HG02678 (cell line): ENCODE data around the gene ACTG1.
"Not testable (repeated sequence)": the region's sequence is repeated elsewhere in the genome, so short reads cannot be mapped to it uniquely, and the experiment has no call there.

ENCODE experiments used
- ATAC-seq: cut with Tn5 transposase; IDR thresholded peaks from one replicate; pipeline ENCODE4 v1.9.1; 2021; ENCODE audit warnings: mild to moderate bottlenecking, moderate library complexity; ENCODE audit not compliant: unreplicated experiment

ACTG1 gene

GRCh38 chr17:81533339-81534141 is 20.9 kb upstream of the ACTG1 start:
- ATAC-seq, result no peak

DNA sequence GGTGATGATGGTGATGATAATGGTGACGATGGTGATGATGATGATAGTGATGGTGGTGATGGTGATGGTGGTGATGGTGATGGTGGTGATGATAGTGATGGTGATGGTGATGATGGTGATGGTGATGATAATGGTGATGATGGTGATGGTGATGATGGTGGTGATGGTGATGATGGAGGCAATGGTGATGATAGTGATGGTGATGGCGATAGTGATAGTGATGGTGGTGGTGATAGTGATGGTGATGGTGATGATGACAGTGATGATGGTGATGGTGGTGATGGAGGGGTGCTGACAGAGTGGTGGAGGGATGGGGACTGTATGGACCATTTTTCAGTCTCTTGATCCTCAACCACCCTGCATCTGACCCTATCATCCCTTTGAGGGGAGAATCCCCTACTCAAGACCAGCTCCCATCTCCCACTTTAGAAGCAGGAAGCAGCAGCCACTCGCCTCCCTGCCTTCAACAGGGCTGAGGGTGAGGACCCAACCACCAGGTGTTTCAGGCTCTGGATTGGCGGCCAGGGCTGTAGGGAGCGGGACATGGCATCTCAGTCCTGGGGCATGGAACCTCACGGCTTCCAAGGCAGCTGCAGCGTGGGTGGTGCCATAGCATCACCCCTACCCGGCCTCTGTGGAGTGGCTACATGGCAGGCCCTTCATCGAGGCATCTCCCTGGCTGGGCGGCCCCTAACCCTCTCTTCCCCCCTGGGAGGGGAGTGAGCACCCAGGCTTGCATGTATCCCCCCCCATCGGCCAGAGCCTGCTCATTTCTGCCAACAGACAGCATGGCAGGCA is 20.1 kb upstream of the ACTG1 start:
- ATAC-seq, result no peak

- ATAC-seq, result not testable (repeated sequence)
Measured at GRCh38 chr17:81531998-81532404, 19.4 kb upstream of the ACTG1 start.

DNA sequence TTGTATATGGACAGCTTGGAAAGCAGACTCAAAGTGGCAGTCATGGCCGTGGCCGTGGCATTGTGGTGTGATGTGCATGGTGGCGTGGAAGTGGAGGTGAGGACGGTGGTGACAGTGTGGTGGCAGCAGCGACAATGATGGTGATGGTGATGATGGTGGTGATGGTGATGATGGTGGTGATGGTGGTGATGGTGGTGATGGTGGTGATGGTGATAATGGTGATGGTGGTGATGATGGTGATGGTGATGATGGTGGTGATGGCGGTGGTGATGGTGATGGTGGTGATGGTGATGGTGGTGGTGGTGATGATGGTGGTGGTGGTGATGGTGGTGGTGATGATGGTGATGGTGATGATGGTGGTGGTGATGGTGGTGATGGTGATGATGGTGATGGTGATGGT is 18.4 kb upstream of the ACTG1 start:
- ATAC-seq, result not testable (repeated sequence)

GRCh38 chr17:81529437-81529803 is 16.8 kb upstream of the ACTG1 start:
- no peak for ATAC-seq

GRCh38 chr17:81528651-81529436 is 16.2 kb upstream of the ACTG1 start:
- ATAC-seq, result no peak

- no peak for ATAC-seq
Measured at GRCh38 chr17:81528384-81528650, 15.7 kb upstream of the ACTG1 start.

- ATAC-seq, result no peak
Measured at GRCh38 chr17:81527591-81528383, 15.2 kb upstream of the ACTG1 start, which contains the start of gene FSCN2. Gene FSCN2, plus strand, starts transcription at chr17:81528377. Its CDS starts 155 bp downstream, at chr17:81528532.

GRCh38 chr17:81526662-81527571 is 14.3 kb upstream of the ACTG1 start:
- no peak for ATAC-seq

DNA sequence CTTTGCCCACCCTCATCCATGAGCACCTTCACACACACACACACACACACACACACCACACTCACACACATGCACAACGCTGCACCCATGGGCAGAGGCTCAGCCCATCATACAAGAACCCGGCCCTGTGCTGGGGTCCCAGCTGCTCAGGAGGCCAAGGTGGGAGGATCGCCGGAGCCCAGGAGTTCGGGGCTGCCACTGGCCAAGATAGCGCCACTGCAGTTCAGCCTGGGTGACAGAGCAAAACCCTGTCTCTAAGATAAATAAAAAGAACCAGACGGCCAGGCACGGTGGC is 12.2 kb upstream of the ACTG1 start:
- ATAC-seq, result no peak

DNA sequence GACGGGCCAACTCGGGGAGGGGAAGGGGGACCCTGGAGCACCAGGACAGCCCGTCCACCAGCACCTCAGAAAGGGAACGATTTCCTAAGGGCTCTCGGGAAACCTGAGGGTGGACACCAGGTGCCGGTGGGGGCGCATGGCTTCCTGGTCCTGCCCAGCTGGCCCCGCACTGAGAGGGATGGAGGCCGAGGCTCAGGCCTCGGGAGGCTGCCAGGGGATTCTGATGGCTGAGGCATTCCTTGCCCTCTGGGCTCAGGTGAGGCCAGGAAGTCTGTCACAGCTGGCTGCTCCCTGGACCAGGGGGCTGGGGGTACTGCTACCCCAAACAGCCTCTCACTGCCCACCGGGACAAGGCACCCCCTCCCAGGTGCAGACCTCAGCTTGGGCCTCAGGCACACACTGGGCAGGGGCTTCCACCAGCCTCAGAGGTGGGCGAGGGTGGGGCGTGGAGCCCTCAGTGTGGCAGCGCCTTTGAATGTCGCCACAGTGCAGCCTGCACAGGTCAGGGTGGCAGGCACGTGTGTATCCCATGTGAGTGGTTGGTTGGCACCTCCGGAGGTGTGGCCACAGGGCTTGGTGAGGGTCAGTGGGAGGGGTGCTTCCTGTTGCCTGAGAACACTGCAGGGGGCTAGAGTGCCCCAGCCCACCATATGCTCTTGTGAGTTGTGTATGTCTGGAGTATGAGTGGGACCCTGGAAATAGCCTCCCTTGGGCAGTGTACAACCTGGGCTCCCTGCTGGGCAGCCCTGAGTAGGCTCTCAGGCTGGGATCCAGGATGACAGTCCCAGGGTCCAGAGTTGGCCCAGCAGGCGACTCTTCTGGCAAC is 11.7 kb upstream of the ACTG1 start:
- no peak for ATAC-seq

GRCh38 chr17:81523402-81524038 is 10.9 kb upstream of the ACTG1 start:
- ATAC-seq, result no peak

DNA sequence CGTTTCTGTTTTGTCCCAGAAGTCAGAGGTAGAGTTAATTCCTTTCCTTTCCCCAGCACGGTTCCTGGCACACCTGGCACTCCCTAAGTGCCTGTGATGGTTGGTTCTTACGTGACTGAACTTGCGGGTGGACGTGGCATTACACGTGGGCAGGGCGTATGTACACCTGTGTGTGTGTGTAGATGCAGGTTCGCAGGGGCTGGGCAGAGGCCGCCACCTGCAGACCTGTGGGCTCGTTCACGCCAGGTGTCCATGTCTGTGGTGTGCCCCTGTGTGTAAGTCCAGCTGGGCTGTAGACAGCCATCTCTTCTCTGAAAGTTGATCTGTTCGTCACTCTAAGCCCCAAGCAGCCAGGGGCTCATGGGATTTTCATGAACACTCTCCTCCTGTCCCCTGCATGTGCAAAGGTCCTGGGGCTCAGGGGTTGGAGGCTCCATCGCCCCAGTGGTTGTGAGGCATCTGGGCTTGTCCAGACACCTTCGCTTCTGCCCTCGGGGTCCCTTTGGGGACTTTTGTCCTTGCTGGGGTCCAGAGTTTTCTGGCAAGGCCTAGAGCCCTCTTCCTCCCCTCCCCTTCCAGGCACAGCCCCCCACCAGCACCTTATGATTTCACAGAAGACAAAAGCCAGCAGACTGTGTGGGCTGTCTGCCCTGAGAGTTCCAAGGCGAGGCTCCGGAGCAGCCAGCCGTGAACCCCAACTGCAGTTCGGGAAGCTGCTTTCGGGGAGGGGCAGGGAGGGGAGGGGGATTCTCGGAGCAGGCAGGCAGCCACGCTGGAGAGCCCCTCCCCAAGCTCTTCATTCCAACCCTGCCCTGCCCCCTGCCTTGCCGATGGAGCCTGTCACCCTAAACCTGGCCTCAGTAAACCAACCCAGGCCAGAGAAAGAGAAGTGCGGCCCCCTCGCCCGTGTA is 10.1 kb upstream of the ACTG1 start:
- ATAC-seq, result no peak

- no peak for ATAC-seq
Measured at GRCh38 chr17:81520021-81520901, 7.7 kb upstream of the ACTG1 start.

DNA sequence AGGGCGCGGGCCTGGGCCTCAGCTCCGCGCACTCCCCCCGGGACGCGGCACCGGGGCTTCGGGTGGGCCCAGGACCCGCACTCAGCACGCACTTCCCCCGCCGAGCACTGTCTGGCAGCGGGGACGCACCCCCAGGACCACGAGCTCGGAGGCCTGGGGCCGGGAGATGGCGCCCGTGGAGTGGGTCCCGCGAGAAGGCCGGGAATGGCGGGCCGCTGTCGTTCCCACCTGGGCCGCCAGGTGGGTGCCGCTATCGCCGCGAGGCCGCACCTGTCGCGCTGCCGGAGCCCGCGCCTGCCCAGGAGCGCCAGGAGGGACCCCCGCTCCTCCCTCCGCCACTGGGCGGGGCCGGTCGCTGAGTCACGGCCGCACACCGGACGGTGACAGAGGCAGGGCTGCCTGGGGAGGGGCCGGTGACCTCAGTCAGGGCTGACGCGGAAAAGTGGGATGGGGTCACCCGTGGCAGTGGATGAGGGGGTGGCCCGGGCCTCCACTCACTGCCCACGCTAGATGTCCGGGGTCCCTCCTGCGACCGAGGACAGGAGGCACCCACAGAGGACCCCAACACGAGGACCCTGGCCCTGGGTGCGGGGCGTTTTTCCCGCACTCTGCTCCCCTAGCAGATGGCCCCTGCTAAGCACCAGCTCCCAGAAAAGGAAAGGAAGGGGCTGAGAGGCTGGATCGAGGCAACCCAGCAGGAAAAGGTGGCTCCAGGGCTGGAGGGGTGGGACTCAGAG is 6.9 kb upstream of the ACTG1 start:
- no peak for ATAC-seq

DNA sequence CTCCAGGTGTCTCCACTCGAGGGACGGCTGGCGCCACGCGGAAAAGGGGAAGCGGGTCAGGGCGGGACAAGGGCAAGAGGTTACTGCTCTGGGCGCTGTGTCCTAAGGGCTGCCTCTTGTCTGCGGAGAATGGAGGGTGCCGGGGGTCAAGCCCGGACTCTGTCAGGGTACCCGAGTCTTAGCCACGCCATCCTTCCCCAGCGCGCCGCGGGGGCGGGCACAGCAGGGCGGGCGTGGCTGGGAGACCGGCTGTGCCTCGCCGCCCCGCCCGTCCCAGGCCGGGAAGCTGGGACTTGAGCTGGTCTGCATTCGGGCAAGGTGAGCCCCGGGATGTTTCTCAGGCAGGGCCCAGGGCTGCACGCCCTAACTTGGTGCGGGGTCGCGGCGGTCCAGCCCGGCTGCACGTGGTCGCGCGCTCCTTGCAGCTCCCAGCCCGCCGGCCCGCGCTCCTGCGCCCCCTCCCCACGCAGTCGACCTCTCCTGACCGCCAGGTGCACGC is 6.2 kb upstream of the ACTG1 start:
- no peak for ATAC-seq
